H1 (cell line): ENCODE results near the gene TBC1D10A. TPM values are rescaled to one million over a fixed set of nuclear protein-coding genes. Genes with fewer than 3 reads are reported as not detected.

Source experiments
- CTCF ChIA-PET: fragments of 300-600 bp; sonication (Branson Sonifier 250); formaldehyde crosslinking; loops from one replicate; lab custom pipeline; 2021; ENCODE audit not compliant: partially characterized antibody; lab: Charles Lee
- POLR2A ChIA-PET: fragments of 300-600 bp; sonication (Branson Sonifier 250); formaldehyde crosslinking; loops from one replicate; lab custom pipeline; 2021; ENCODE audit warnings: inconsistent platforms; ENCODE audit not compliant: partially characterized antibody; lab: Charles Lee
- DNase-seq, 2 experiments: peaks; one replicate each; pipeline versions ENCODE4 v3.0.0 to v3.0.0-alpha.2; 2010 to 2022; ENCODE audit warnings: low spot score in 2 of 2, low read depth in 1 of 2, mixed read lengths in 1 of 2
- FAIRE-seq: peaks from 2 replicates; lab custom pipeline; 2011; peaks lifted over from hg19 to GRCh38; lab: Jason Lieb, UNC
- H2AFZ ChIP-seq: 2 replicates; pipeline ENCODE4 v1.8.1; 2012; ENCODE audit warnings: low read length, inconsistent platforms
- H2AK5ac ChIP-seq: 2 replicates; pipeline ENCODE4 v1.6.1; 2013; ENCODE audit warnings: low read depth, low read length
- H2BK120ac ChIP-seq: replicated peaks from 2 replicates; pipeline ENCODE3; 2013; ENCODE audit warnings: low read depth, low read length, inconsistent platforms
- H2BK12ac ChIP-seq: 2 replicates; pipeline ENCODE4 v1.6.1; 2013; ENCODE audit warnings: low read depth, low read length
- H2BK15ac ChIP-seq: 2 replicates; pipeline ENCODE4 v1.6.1; 2013; ENCODE audit warnings: low read length
- H2BK20ac ChIP-seq: 2 replicates; pipeline ENCODE4 v1.6.1; 2013; ENCODE audit warnings: low read length
- H2BK5ac ChIP-seq: 2 replicates; pipeline ENCODE4 v1.6.1; 2013; ENCODE audit warnings: low read depth, low read length
- H3K14ac ChIP-seq: 2 replicates; pipeline ENCODE4 v1.6.1; 2013; ENCODE audit warnings: inconsistent platforms; ENCODE audit not compliant: insufficient read length
- H3K18ac ChIP-seq: 2 replicates; pipeline ENCODE4 v1.6.1; 2013; ENCODE audit warnings: low read length; ENCODE audit errors: extremely low read depth
- H3K23ac ChIP-seq: 2 replicates; pipeline ENCODE4 v1.6.1; 2013; ENCODE audit warnings: inconsistent platforms; ENCODE audit not compliant: insufficient read length
- H3K23me2 ChIP-seq: 2 replicates; pipeline ENCODE4 v1.6.1; 2013; ENCODE audit warnings: low read depth, low read length
- H3K27ac ChIP-seq: 2 replicates; pipeline ENCODE4 v1.6.1; 2011; ENCODE audit warnings: low read depth, low read length, inconsistent platforms
- H3K27me3 ChIP-seq, 4 experiments: replicated peaks in 1 of 4; 1 replicate in 1 of 4; 2 replicates in 3 of 4; pipeline versions ENCODE4 v1.6.1 to v1.8.1; 2011 to 2013; ENCODE audit warnings: low read length in 3 of 4, mild to moderate bottlenecking in 3 of 4, inconsistent platforms in 2 of 4, mixed read lengths in 2 of 4, moderate library complexity in 1 of 4; ENCODE audit not compliant: control insufficient read depth in 3 of 4, insufficient read depth in 3 of 4; ENCODE audit errors: extremely low read depth in 1 of 4
- H3K36me3 ChIP-seq, 4 experiments: 2 replicates each; pipeline versions ENCODE4 v1.6.1 to v1.8.1; 2011 to 2013; ENCODE audit warnings: mild to moderate bottlenecking in 4 of 4, low read length in 3 of 4, moderate library complexity in 2 of 4, control low read depth in 1 of 4, inconsistent platforms in 1 of 4; ENCODE audit not compliant: insufficient read depth in 4 of 4, control insufficient read depth in 2 of 4
- H3K4ac ChIP-seq: replicated peaks from 2 replicates; pipeline ENCODE3; 2013; ENCODE audit warnings: low read length, low read depth, mixed read lengths, inconsistent platforms; ENCODE audit not compliant: insufficient read length
- H3K4me1 ChIP-seq, 4 experiments: replicated peaks in 1 of 4; 1 replicate in 1 of 4; 2 replicates in 3 of 4; pipeline versions ENCODE4 v1.6.1 to v1.8.1; 2011 to 2013; ENCODE audit warnings: low read length in 3 of 4, inconsistent platforms in 2 of 4, mixed read lengths in 1 of 4; ENCODE audit not compliant: insufficient read depth in 4 of 4, control insufficient read depth in 3 of 4
- H3K4me2 ChIP-seq, 2 experiments: 2 replicates each; pipeline versions ENCODE4 v1.6.1 to v1.8.1; 2011 to 2013; ENCODE audit warnings: low read depth in 2 of 2, low read length in 2 of 2, control low read depth in 1 of 2, inconsistent platforms in 1 of 2, mild to moderate bottlenecking in 1 of 2; ENCODE audit not compliant: insufficient read depth in 1 of 2
- H3K4me3 ChIP-seq, 4 experiments: fragments of 200-600, 300-600 bp in 1 of 4; sonication (generic), shearing (Covaris generic), sonication (Bioruptor Twin) in 1 of 4; 2 replicates each; pipeline versions ENCODE4 v1.5.1 to v1.8.1; 2011 to 2016; ENCODE audit warnings: low read length in 4 of 4, low read depth in 3 of 4, control low read depth in 2 of 4, inconsistent platforms in 2 of 4, mild to moderate bottlenecking in 2 of 4, mixed read lengths in 1 of 4, moderate library complexity in 1 of 4; ENCODE audit not compliant: insufficient read depth in 2 of 4; ENCODE audit errors: extremely low read depth in 1 of 4
- H3K56ac ChIP-seq: replicated peaks from 2 replicates; pipeline ENCODE3; 2013; ENCODE audit warnings: low read depth, mild to moderate bottlenecking, mixed read lengths, low read length, inconsistent platforms; ENCODE audit not compliant: insufficient read length
- H3K79me1 ChIP-seq: 2 replicates; pipeline ENCODE4 v1.6.1; 2013; ENCODE audit warnings: low read depth, low read length, control low read depth
- H3K79me2 ChIP-seq, 2 experiments: 2 replicates each; pipeline versions ENCODE4 v1.6.1 to v1.8.1; 2012 to 2013; ENCODE audit warnings: low read length in 2 of 2, mild to moderate bottlenecking in 2 of 2, inconsistent platforms in 1 of 2; ENCODE audit not compliant: insufficient read depth in 2 of 2, control insufficient read depth in 1 of 2
- H3K9ac ChIP-seq, 4 experiments: replicated peaks in 1 of 4; 1 replicate in 1 of 4; 2 replicates in 3 of 4; pipeline versions ENCODE4 v1.6.1 to v1.8.1; 2011 to 2013; ENCODE audit warnings: low read depth in 3 of 4, low read length in 3 of 4, control low read depth in 2 of 4, mild to moderate bottlenecking in 2 of 4, moderate library complexity in 2 of 4, inconsistent platforms in 1 of 4; ENCODE audit errors: extremely low read depth in 1 of 4
- H3K9me3 ChIP-seq, 2 experiments: 2 replicates each; pipeline versions ENCODE4 v1.6.1 to v1.8.1; 2012 to 2013; ENCODE audit warnings: mild to moderate bottlenecking in 2 of 2, moderate library complexity in 2 of 2, control low read depth in 1 of 2, inconsistent platforms in 1 of 2, low read depth in 1 of 2, low read length in 1 of 2, mixed read lengths in 1 of 2; ENCODE audit not compliant: insufficient read depth in 2 of 2
- H4K20me1 ChIP-seq, 2 experiments: replicated peaks in 1 of 2; 2 replicates each; pipeline versions ENCODE3 to v1.8.1; 2011 to 2013; ENCODE audit warnings: inconsistent platforms in 2 of 2, low read length in 2 of 2, mild to moderate bottlenecking in 1 of 2; ENCODE audit not compliant: insufficient read depth in 2 of 2, control insufficient read depth in 1 of 2
- H4K5ac ChIP-seq: 2 replicates; pipeline ENCODE4 v1.6.1; 2013; ENCODE audit warnings: low read length, low read depth, mixed read lengths, inconsistent platforms; ENCODE audit not compliant: insufficient read length
- H4K8ac ChIP-seq: 2 replicates; pipeline ENCODE4 v1.8.0; 2013; ENCODE audit warnings: mild to moderate bottlenecking, moderate library complexity, low read length, inconsistent platforms; ENCODE audit not compliant: insufficient read depth; ENCODE audit errors: extremely low read depth
- H4K91ac ChIP-seq: replicated peaks from 2 replicates; pipeline ENCODE3; 2013; ENCODE audit warnings: low read length, mixed read lengths, inconsistent platforms; ENCODE audit not compliant: insufficient read length
- CBX8 ChIP-seq: fragments of 300-800, 300-1000 bp; sonication (generic); IDR thresholded peaks from 2 replicates; pipeline ENCODE4 v1.7.1; 2016; ENCODE audit warnings: low read depth, low read length, borderline replicate concordance
- CHD1 ChIP-seq: IDR thresholded peaks from 2 replicates; pipeline ENCODE4 v1.6.1; 2012; ENCODE audit warnings: low read depth, low read length, improper control_type of control experiment
- CTCF ChIP-seq, 3 experiments: IDR thresholded peaks; 1 replicate in 2 of 3; 2 replicates in 1 of 3; pipeline versions ENCODE4 v1.5.1 to v1.6.1; 2011; ENCODE audit warnings: low read length in 3 of 3, mild to moderate bottlenecking in 3 of 3, inconsistent platforms in 2 of 3, low read depth in 1 of 3, moderate library complexity in 1 of 3; ENCODE audit not compliant: insufficient read depth in 1 of 3; ENCODE audit errors: control extremely low read depth in 1 of 3
- EGR1 ChIP-seq: IDR thresholded peaks from 2 replicates; pipeline ENCODE4 v1.6.1; 2011; ENCODE audit warnings: low read depth, low read length, borderline replicate concordance
- EZH2 ChIP-seq: fragments of 200-600 bp; sonication (generic); IDR thresholded peaks from 2 replicates; pipeline ENCODE4 v1.7.1; 2012; ENCODE audit warnings: low read depth, mild to moderate bottlenecking, moderate library complexity, low read length, inconsistent platforms; ENCODE audit not compliant: severe bottlenecking
- GABPA ChIP-seq: IDR thresholded peaks from 2 replicates; pipeline ENCODE4 v1.6.1; 2011; ENCODE audit warnings: mild to moderate bottlenecking, low read length, moderate library complexity, borderline replicate concordance; ENCODE audit not compliant: insufficient read depth
- JUN ChIP-seq: IDR thresholded peaks from 2 replicates; pipeline ENCODE4 v1.6.1; 2011; ENCODE audit warnings: low read depth, mild to moderate bottlenecking, improper control_type of control experiment, low read length
- KDM4A ChIP-seq: IDR thresholded peaks from one replicate; pipeline ENCODE4 v1.7.1; 2012; ENCODE audit warnings: low read depth, mild to moderate bottlenecking, moderate library complexity, low read length, inconsistent platforms; ENCODE audit not compliant: severe bottlenecking
- SUZ12 ChIP-seq: fragments of 200-600 bp; sonication (generic); IDR thresholded peaks from 2 replicates; pipeline ENCODE4 v1.6.1; 2012; ENCODE audit warnings: mild to moderate bottlenecking, inconsistent platforms, low read length, moderate library complexity, mixed read lengths
- TAF7 ChIP-seq: optimal IDR thresholded peaks from 2 replicates; pipeline ENCODE3; 2011; ENCODE audit warnings: low read depth, mild to moderate bottlenecking, inconsistent platforms, low read length, moderate library complexity, borderline replicate concordance
- ZNF274 ChIP-seq: IDR thresholded peaks from 2 replicates; pipeline ENCODE4 v1.7.0; 2012; ENCODE audit warnings: low read length, borderline replicate concordance; ENCODE audit errors: extremely low read depth
- WGBS, 2 experiments: shearing (Covaris generic) in 1 of 2; methylation state at CpG; one replicate each; pipeline versions ENCODE4 v1.1.6 to v1.1.7; 2013 to 2015; ENCODE audit warnings: low lambda C conversion rate in 2 of 2, mixed read lengths in 2 of 2, inconsistent platforms in 1 of 2, low coverage in 1 of 2, missing lambda C conversion rate in 1 of 2; ENCODE audit not compliant: insufficient replicate concordance in 2 of 2, insufficient coverage in 1 of 2, insufficient read length in 1 of 2; ENCODE audit errors: extremely low coverage in 1 of 2, missing lambda C conversion rate in 1 of 2; 5-methylcytosine and 5-hydroxymethylcytosine counted together
- polyA plus RNA-seq, 7 experiments: library from polyadenylated mRNA; depleted of rRNA in 3 of 7; stranded (reverse) in 5 of 7; unstranded in 2 of 7; fragments of >200 nt in 5 of 7; fragments of 200-250 nt in 2 of 7; gene quantifications; 1 replicate in 5 of 7; 2 replicates in 1 of 7; 4 replicates in 1 of 7; pipeline versions ENCODE4 v1.2.1 to v1.2.3, GENCODE V29; 2011 to 2013; ENCODE audit warnings: missing spikeins in 2 of 7, mixed read lengths in 2 of 7
- total RNA-seq: library from RNA; stranded (reverse); fragmentation: NEBNext Ultra II Directional; extraction: Animal tissue kit (Norgen Biotek cat#: 25700); gene quantifications from 2 replicates; pipeline ENCODE4 v1.2.1, GENCODE V29; 2021

The TBC1D10A gene
- total and polyA plus RNA-seq, 2 of the 8 experiments (the other 6 are each of a cell fraction or from before 2014, with no cell fraction given) = 5.4 to 7.0 TPM

- Histone ChIP-seq H3K23ac (no peak overlapping the region), H3K9ac (no peak overlapping the region), H4K5ac (no peak overlapping the region), H3K79me1 (no peaks in the 10 kb centered on the region), H3K4ac (no peak overlapping the region), H2BK12ac (no peak overlapping the region), H3K9me3 (no peaks in the 10 kb centered on the region), H3K36me3 (no peaks in the 10 kb centered on the region), H3K4me3 (no peak overlapping the region), H2AFZ (no peak overlapping the region), H3K27ac (no peak overlapping the region), H3K23me2 (no peaks in the 10 kb centered on the region), H3K4me2 (no peak overlapping the region), H2AK5ac (no peak overlapping the region), H2BK20ac (no peak overlapping the region), H3K56ac (no peak overlapping the region), H3K79me2 (no peaks in the 10 kb centered on the region), H2BK5ac (no peak overlapping the region), H4K20me1 (peaks cover 0 to 2% of the 10 kb centered on the region in 2 experiments), H3K14ac (no peak overlapping the region), H2BK120ac (no peak overlapping the region), H3K18ac (no peak overlapping the region), H2BK15ac (no peak overlapping the region), H4K8ac (no peak overlapping the region), H3K4me1 (peaks cover 0 to 5% (median 1%) of the 10 kb centered on the region in 4 experiments; a peak in 3 of 7 replicates), H3K27me3 (no peaks in the 10 kb centered on the region), H4K91ac (no peak overlapping the region)
- no peak for DNase-seq
- CTCF ChIA-PET = interaction anchor here (1.8 kb wide), 1 partner anchor 8 kb away, joined by 4 read pairs; no protein-coding TSS in a partner anchor
- POLR2A ChIA-PET = no interaction called here
- 100% methylated on average over 1 of the region's 1 CpG; no CpG with 5 or more reads in 1 of the 2 experiments for WGBS, 2 experiments
- no peak for FAIRE-seq
- TF ChIP-seq CTCF (IDR thresholded peaks at IDR 0.05; ENCODE audit: control extremely low read depth in 1 of 3, insufficient read depth in 1 of 3, low read depth in 1 of 3, low read length in 3 of 3) (no peak), SUZ12 (no peak), JUN (no peak), GABPA (no peak), CBX8 (no peak), TAF7 (no peak), KDM4A (no peak), EGR1 (no peak), ZNF274 (no peak), EZH2 (no peak), CHD1 (no peak)
Observed at GRCh38 chr22:30306627-30307011, 20.1 kb downstream of the TBC1D10A start.
